ENCODE results near the gene BRWD1. TPM values are rescaled to one million over a fixed set of nuclear protein-coding genes. Genes with fewer than 3 reads are reported as not detected.

The BRWD1 gene
- total RNA-seq, 3 donors from 2014 or later (not counting 1 experiment from before 2014, with no cell fraction given) = 92.0 to 93.8 (median 93.3) TPM

- no peak overlapping the region for H3K4me3 Mint-ChIP-seq
- no peaks in the 10 kb centered on the region for H3K9me3 Mint-ChIP-seq
- no peak for TF ChIP-seq CTCF (IDR thresholded peaks at IDR 0.05)
- 82% methylated on average over 5 of the region's 7 CpGs for whole genome bisulfite sequencing (ENCODE audit: insufficient coverage)
- ATAC-seq = no peak
- peaks cover 8% of the 10 kb centered on the region for H3K4me1 ChIP-seq (ENCODE audit: control insufficient read depth, insufficient read depth, low read length)
- no peaks in the 10 kb centered on the region for H3K9me3 ChIP-seq (ENCODE audit: control insufficient read depth, insufficient read depth, low read length)
- H3K36me3 ChIP-seq (ENCODE audit: control insufficient read depth, insufficient read depth, low read length) = peaks cover 17% of the 10 kb centered on the region
- no peaks in the 10 kb centered on the region for H3K36me3 Mint-ChIP-seq
- no peaks in the 10 kb centered on the region for H3K27me3 ChIP-seq (ENCODE audit: control insufficient read depth, insufficient read depth, low read length)
- no peak overlapping the region for H3K27ac Mint-ChIP-seq
- H3K27ac ChIP-seq (ENCODE audit: low read length) = no peak overlapping the region
- intact Hi-C loops (cut with micrococcal nuclease) = loop anchor here (10.0 kb wide), 1 partner anchor 444 kb away; no protein-coding TSS in a partner anchor
- DNase-seq = no peak
- H3K4me1 Mint-ChIP-seq = peaks cover 21 to 34% of the 10 kb centered on the region in 2 donors
- H3K27me3 Mint-ChIP-seq (ENCODE audit: low read depth in 2 of 2) = no peaks in the 10 kb centered on the region
- H3K4me3 ChIP-seq (ENCODE audit: low read length) = no peak overlapping the region
These were observed 135.0 kb downstream of the BRWD1 start for GRCh38 chr21:39178421-39178820.

- Mint-ChIP-seq H3K27ac (no peak overlapping the region), H3K4me1 (peaks cover 11 to 20% of the 10 kb centered on the region in 2 donors), H3K36me3 (no peaks in the 10 kb centered on the region), H3K4me3 (no peak overlapping the region), H3K27me3 (ENCODE audit: low read depth in 2 of 2) (no peaks in the 10 kb centered on the region), H3K9me3 (no peaks in the 10 kb centered on the region)
- Histone ChIP-seq H3K27ac (ENCODE audit: low read length) (no peak overlapping the region), H3K9me3 (ENCODE audit: control insufficient read depth, insufficient read depth, low read length) (no peaks in the 10 kb centered on the region), H3K27me3 (ENCODE audit: control insufficient read depth, insufficient read depth, low read length) (no peaks in the 10 kb centered on the region), H3K4me3 (ENCODE audit: low read length) (no peak overlapping the region), H3K4me1 (ENCODE audit: control insufficient read depth, insufficient read depth, low read length) (no peaks in the 10 kb centered on the region), H3K36me3 (ENCODE audit: control insufficient read depth, insufficient read depth, low read length) (peaks cover 21% of the 10 kb centered on the region)
- DNase-seq (no peak), ATAC-seq (no peak)
- no peak for TF ChIP-seq CTCF (IDR thresholded peaks at IDR 0.05)
- 0% methylated on average over 2 of the region's 3 CpGs for WGBS (ENCODE audit: insufficient coverage)
- intact Hi-C loops (cut with micrococcal nuclease) = loop anchor here (10.0 kb wide), 1 partner anchor 441 kb away; no protein-coding TSS in a partner anchor
These were observed 137.1 kb downstream of the BRWD1 start for GRCh38 chr21:39176271-39176709.

- H3K27ac Mint-ChIP-seq = no peak overlapping the region
- WGBS (ENCODE audit: insufficient coverage) = 92% methylated on average over 10 of the region's 10 CpGs
- H3K27me3 Mint-ChIP-seq (ENCODE audit: low read depth in 2 of 2) = no peaks in the 10 kb centered on the region
- H3K4me3 Mint-ChIP-seq = no peak overlapping the region
- ATAC-seq (no peak), DNase-seq (no peak)
- no peaks in the 10 kb centered on the region for H3K4me1 ChIP-seq (ENCODE audit: control insufficient read depth, insufficient read depth, low read length)
- peaks cover 22% of the 10 kb centered on the region for H3K36me3 ChIP-seq (ENCODE audit: control insufficient read depth, insufficient read depth, low read length)
- no peak for TF ChIP-seq CTCF (IDR thresholded peaks at IDR 0.05)
- H3K4me3 ChIP-seq (ENCODE audit: low read length) = no peak overlapping the region
- no peaks in the 10 kb centered on the region for H3K36me3 Mint-ChIP-seq
- H3K27me3 ChIP-seq (ENCODE audit: control insufficient read depth, insufficient read depth, low read length) = no peaks in the 10 kb centered on the region
- intact Hi-C loops (cut with micrococcal nuclease) = loop anchor here (10.0 kb wide), 1 partner anchor 441 kb away; no protein-coding TSS in a partner anchor
- H3K27ac ChIP-seq (ENCODE audit: low read length) = no peak overlapping the region
- H3K9me3 ChIP-seq (ENCODE audit: control insufficient read depth, insufficient read depth, low read length) = no peaks in the 10 kb centered on the region
- peaks cover 11 to 17% of the 10 kb centered on the region in 2 donors for H3K4me1 Mint-ChIP-seq
- H3K9me3 Mint-ChIP-seq = no peaks in the 10 kb centered on the region
These were observed 137.8 kb downstream of the BRWD1 start for GRCh38 chr21:39175665-39176064.

GRCh38 chr21:39175154-39175553 lies 138.3 kb downstream of the BRWD1 start:
- no peak overlapping the region for H3K4me3 Mint-ChIP-seq
- no peaks in the 10 kb centered on the region for H3K9me3 ChIP-seq (ENCODE audit: control insufficient read depth, insufficient read depth, low read length)
- no peaks in the 10 kb centered on the region for H3K36me3 Mint-ChIP-seq
- H3K4me1 ChIP-seq (ENCODE audit: control insufficient read depth, insufficient read depth, low read length) = no peaks in the 10 kb centered on the region
- H3K27me3 Mint-ChIP-seq (ENCODE audit: low read depth in 2 of 2) = no peaks in the 10 kb centered on the region
- intact Hi-C loops (cut with micrococcal nuclease) = loop anchor here (10.0 kb wide), 1 partner anchor 440 kb away; no protein-coding TSS in a partner anchor
- H3K27ac Mint-ChIP-seq = no peak overlapping the region
- ATAC-seq (no peak), DNase-seq (peak in 1 of 2 donors; percentile 40)
- no peaks in the 10 kb centered on the region for H3K27me3 ChIP-seq (ENCODE audit: control insufficient read depth, insufficient read depth, low read length)
- TF ChIP-seq CTCF (IDR thresholded peaks at IDR 0.05) = peak; percentile 53
- no peak overlapping the region for H3K4me3 ChIP-seq (ENCODE audit: low read length)
- peaks cover 22% of the 10 kb centered on the region for H3K36me3 ChIP-seq (ENCODE audit: control insufficient read depth, insufficient read depth, low read length)
- WGBS (ENCODE audit: insufficient coverage) = 88% methylated on average over 3 of the region's 4 CpGs
- H3K9me3 Mint-ChIP-seq = no peaks in the 10 kb centered on the region
- no peak overlapping the region for H3K27ac ChIP-seq (ENCODE audit: low read length)
- peaks cover 10 to 12% of the 10 kb centered on the region in 2 donors for H3K4me1 Mint-ChIP-seq

Data from natural killer cell (primary cell).